CD4-positive, alpha-beta T cell treated with Interleukin-21 for 1 hour (primary cell): ENCODE measurements around the gene FAF1.
"Not testable (repeated sequence)": the region's sequence is repeated elsewhere in the genome, so short reads cannot be mapped to it uniquely, and the experiment has no call there.

Experiments used
- DNase-seq: peaks from one replicate; pipeline ENCODE4 v3.0.0-alpha.2; 2020

Gene FAF1

DNA sequence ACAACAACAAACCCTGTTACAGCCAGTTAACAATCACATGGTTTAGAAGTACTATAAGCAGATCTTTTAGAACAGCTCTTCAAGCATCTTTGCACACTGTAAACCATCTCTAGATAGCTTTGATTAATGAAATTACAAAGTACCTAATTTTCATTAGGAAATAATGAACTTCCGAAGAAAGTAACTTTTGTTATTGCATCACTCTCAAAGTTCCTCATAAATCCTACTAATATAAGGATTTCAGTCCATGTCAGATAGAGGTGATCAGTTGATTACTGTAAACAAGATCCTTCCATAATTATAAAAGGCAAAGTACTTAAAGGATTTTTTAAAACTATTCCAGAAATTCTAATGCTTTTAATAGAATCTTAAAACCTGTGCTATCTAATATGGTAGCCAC lies 58.2 kb downstream of the FAF1 start:
- no peak for DNase-seq

DNA sequence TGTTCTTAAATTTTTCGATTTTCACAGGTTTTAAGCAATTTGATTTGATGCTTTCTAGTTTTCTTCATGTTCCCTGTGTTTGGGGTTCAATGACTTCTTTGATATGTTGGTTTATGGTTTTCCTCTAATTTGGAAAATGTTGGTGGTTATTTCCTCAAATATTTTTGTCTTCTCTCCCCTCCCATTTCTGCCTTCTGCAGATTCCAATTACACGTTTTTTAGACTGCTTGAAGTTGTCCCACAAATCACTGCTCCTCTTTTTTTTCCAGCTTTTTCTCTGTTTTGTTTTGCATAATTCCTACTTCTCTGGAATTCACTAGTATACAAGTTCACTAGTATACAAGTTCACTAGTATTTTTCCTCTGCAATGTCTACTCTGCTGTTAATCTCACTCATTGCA lies 61.3 kb downstream of the FAF1 start:
- no peak for DNase-seq

DNA sequence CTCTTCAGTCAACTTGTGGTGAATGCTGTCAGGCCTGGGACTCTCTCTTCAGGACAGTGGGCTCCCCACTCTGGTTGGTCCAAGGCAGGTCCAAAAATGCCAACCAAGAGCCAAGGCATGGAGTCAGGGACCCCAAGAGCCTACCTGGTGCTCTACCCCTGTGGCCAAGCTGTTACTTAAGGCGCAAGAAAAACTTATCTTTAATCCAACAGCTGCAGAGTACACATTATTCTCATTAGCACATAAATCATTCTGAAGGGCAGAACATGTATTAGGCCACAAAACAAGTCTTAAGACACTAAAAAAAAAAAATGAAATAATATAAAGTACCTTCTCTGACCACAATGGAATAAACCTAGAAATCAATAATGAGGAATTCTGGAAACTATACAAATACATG lies 65.7 kb downstream of the FAF1 start:
- no peak for DNase-seq

DNA sequence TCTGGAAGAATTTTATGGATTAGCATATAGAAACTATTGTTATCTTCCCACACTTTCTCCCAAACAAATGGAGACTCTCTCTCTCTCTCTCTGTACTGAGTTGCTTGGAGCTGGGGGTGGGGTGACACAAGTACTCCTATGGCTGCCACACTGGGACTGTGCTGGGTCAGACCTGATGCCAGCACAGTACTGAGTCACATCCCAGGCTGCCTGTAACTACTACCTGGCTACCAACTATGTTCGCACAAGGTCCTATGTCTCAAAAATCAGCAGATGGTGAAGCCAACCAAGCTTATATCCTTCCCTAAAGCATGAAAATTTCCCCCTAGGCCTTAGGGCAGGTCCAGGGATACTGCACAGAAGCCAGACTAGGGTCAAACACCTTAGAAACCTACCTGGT lies 66.6 kb downstream of the FAF1 start:
- DNase-seq: no peak

DNA sequence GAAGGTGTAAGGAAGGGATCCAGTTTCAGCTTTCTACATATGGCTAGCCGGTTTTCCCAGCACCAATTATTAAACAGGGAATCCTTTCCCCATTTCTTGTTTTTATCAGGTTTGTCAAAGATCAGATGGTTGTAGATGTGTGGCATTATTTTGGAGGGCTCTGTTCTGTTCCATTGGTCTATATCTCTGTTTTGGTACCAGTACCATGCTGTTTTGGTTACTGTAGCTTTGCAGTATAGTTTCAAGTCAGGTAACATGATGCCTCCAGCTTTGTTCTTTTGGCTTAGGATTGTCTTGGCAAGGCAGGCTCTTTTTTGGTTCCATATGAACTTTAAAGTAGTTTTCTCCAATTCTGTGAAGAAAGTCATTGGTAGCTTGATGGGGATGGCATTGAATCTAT lies 72.5 kb downstream of the FAF1 start:
- DNase-seq: not testable (repeated sequence)

DNA sequence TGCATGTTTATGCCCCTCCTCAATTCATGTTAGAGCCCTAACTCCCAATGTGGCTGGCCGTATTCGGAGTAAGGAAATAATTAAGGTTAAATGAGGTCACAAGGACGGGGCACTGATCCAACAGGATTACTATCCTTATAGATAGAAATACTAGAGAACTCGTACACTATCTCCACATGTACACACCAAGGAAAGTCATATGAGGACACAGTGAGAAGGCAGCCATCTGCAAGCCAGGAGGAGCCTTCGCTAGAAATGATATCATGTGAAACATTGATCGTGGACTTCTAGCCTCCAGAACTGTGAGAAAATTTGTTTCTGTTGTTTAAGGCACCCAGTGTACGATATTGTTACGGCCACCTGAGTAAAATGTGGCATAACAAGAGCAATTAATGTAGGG lies 79.7 kb downstream of the FAF1 start:
- no peak for DNase-seq

DNA sequence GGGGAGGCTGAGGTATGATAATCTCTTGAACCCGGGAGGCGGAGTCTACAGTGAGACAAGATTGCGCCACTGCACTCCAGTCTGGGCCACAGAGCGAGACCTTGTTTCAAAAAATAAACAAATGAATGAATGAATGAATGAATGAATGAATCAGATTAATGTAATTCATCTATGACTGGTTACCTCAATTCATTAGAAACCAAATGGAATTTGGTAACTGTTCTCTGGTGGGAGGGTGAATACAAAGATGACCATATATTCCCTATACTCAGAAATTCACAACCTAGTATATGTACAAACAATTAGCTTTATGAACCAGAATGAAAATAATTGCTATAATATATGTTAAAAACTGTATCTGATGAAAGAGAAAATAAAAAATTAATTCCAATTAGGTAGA lies 80.9 kb downstream of the FAF1 start:
- no peak for DNase-seq

DNA sequence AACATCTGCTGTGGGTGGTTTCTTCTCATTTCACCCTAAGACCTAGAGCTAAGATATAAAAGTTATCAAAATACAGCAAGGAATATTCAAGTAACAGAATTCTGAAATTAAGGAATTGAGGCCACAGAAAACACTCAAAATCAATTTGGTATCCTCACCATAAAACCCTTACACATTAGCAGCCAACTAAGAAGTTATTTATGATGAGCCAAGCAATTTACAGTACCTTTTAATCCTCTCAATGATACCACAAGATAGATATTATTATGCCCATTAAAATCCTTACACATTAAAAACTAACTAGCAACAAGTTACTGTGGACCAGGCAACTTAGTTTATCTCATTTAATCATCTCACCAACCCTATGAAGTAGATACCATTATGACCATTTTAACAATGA lies 81.6 kb downstream of the FAF1 start:
- no peak for DNase-seq

DNA sequence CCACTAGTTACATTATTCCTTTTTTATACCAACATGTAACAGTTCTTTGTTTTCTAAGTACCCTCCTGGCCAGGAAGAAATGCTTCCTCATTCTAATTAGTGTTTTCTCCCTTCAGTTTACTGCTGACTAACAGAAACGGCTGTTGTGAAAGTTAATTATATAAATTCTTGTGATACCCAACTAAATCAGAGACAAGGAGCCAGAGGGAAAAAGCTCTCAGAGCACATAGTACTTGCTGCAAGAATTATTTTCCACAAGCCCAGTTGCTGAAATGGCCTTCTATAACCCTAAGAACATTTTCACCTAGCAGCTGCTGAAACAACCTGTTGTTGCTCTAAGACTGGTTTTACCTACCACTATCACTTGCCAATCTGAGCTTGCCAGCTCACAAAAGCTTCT lies 82.4 kb downstream of the FAF1 start:
- DNase-seq: no peak

DNA sequence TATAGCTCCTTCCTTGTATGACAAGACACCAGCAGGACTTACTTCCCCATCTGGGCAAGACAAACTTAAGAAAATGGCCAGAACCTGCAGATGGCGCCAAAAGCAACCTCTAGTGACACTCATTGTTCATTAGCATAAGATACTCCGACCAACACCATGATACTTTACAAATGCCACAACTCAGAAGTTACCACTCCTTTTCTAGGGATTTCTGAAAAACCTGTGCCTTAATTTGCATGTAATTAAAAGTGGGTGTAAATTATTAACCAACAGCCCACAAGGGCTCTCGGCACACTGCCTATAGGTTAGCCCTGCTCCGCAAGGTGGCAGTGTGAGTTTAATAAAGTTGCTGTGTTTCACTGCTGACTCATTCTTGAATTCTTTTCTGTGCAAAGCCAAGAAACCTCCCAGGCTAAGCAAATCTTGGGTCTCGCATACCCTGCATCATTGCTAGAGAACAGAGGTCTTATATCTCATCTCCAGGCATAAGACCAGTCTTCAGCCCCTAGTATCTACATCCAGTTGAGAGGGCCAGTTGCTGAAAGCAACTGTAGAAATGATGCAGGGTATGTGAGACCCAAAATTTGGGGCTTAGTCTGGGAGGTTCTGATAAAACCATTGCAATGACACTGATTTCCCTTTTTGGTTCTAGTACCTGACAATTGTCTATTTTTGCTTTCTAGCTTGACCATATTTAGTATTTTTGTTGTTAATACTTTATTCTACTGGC lies 86.4 kb downstream of the FAF1 start:
- DNase-seq: peak; percentile 64

DNA sequence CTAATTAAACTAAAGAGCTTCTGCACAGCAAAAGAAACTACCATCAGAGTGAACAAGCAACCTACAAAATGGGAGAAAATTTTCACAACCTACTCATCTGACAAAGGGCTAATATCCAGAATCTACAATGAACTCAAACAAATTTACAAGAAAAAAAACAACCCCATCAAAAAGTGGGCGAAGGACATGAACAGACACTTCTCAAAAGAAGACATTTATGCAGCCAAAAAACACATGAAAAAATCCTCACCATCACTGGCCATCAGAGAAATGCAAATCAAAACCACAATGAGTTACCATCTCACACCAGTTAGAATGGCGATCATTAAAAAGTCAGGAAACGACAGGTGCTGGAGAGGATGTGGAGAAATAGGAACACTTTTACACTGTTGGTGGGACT lies 95.2 kb downstream of the FAF1 start:
- not testable (repeated sequence) for DNase-seq

DNA sequence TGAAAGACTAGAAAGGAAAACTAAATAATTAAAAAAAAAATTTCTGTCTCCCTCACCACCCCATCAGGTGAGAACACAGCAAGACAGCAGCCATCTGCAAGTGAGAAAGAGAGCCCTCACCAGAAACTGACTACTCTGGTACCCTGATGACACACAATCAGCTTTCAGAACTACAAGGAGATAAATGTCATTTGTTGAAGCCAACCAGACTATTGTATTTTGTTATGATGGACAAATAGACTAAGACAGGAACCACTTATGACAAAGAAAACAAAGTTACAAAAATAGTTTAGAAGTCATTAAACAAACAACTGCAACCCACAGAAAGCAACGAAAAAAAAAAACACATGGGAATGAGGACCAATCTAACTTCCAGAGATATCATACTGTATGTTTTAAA lies 98.3 kb downstream of the FAF1 start:
- no peak for DNase-seq

DNA sequence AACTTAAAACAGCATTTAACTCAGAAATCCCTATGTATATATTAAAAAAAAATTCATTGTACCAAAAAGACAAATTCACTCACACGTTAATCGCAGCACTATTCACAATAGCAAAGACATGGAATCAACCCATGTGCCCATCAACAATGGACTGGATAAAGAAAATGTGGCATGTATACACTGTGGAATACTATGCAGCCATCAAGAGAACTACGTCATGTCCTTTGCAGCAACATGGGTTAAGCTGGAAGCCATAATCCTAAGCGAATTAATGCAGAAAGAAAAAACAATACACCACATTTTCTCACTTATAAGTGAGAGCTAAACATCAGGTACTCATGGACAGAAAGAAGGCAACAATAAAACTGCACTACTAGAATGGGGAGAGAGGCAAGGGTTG lies 99.4 kb downstream of the FAF1 start:
- no peak for DNase-seq

DNA sequence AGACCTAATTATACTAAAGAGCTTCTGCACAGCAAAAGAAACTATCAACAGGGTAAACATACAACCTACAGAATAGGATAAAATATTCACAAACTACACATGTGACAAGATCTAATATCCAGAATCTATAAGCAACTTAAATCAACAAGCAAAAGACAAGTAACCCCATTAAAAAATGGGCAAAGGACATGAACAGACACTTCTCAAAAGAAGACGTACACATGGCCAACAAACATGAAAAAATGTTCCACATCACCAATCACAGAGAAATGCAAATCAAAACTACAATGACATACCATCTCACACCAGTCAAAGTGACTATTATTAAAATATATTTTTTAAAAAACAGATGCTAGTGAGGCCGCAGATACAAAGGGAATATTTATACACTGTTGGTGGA lies 99.8 kb downstream of the FAF1 start:
- no peak for DNase-seq

DNA sequence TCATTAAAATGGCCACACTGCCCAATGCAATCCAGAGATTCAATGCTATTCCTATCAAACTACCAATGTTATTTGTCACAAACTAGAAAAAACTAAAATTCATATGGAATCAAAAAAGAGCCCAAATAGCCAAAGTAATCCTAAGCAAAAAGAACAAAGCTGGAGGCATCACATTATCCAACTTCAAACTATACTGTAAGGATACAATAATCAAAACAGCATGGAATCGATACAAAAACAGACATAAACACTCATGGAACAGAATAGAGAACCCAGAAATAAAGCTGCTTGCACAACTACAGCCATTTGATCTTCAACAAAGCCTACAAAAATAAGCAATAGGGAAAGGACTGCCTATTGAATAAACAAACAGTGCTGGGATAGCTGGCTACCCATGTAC lies 100.4 kb downstream of the FAF1 start:
- no peak for DNase-seq

DNA sequence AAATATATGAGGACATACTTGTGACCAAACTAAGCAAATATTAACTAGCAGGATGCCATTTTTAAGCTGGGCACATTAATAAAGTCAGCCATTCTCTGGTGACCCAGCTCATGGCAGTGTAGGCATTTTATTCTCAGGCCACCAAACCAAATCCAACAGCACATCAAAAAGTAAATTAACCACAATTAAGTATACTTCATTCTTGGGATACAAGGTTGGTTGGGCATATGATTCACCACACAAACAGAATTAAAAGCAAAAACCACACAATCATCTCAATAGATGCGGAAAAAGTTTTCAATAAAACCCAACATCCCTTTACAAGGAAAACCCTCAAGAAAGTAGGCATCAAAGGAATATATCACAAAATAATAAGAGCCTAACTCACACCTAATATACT lies 101.3 kb downstream of the FAF1 start:
- DNase-seq: no peak

DNA sequence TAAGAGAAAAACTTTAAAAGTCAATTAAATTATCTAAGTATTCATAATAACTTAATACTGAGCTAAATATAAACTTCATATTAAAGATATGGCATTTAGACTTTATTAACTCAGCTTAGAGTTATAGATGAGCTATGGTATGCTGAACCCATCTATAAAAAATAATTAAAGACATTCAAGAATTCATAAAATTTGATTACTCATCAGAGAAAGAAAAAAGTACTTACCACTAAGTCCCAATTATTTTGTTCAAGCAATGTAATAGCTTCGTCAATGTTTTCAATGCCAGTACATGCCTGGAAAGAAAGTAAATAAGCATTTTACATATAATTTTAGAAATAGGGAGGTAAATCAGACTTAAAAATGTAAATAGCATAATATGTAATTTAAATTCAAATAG lies 102.4 kb downstream of the FAF1 start:
- DNase-seq: no peak

DNA sequence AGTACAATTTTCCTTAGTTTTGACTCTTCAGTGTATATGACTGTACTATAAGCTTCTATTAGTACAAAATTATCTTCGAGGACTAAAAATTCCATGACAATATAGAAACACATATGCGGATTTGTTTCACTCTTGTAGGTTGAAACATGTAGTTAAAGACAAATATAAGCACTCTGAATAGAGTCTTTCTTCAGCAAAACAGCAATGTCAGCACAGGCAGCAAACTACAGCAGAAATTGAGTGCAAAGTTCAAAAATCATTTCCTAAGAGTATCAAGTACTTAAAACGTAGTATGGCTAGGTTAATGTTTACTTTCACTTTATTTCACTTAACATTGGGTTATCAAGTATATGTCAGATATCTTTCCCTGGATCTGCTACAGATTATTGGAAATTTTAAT lies 106.7 kb downstream of the FAF1 start:
- no peak for DNase-seq

DNA sequence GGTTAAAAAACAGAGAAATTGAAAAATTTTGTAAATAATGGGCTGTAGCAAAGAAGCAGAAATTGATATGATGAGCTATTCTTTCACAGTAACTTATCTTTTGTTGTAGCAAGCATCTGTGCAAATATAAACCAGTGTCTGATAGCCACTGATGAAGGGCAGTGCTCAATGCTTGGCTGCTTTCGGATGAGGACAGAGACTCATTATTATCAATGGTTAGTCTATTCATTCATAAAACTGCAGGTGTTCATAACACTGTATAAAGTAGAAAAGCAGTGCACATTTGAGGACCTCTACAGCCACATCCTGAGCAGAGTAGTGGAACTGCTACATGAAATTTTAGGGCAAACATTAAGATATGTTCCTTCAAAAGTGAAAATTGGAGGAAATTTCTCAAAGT lies 107.2 kb downstream of the FAF1 start:
- DNase-seq: no peak

DNA sequence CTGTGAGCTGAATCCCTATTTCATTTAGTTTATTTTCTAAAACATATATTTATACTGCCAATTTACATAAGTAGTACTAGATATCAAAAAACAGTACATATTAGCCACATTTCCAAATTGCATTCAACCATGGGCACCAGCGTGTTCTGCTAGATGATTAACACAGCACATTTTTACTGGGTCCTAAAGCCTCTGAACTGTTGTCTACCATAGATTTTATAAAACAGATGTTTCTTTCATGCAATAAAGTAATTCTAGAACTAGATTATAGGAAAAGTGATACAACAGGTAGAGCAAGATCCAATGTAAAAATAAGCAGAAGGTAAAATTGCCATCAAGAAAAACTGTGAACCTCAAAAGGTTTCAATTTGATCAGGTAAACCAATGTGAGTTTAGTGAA lies 108.6 kb downstream of the FAF1 start:
- DNase-seq: no peak

DNA sequence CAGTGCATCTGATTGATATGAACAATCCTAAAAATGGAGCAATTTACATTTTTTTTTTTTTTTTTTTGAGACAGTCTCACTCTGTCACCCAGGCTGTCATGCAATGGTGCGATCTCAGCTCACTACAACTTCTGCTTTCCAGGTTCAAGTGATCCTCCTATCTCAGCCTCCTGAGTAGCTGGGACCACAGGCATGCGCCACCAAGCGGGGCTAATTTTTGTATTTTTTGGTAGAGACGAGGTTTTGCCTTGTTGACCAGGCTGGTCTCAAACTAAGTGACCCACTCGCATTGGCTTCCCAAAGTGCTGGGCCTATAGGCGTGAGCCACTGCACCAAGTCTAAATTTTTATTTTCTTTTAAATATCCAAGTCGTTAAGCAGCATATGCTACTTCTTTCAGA lies 109.0 kb downstream of the FAF1 start:
- no peak for DNase-seq

DNA sequence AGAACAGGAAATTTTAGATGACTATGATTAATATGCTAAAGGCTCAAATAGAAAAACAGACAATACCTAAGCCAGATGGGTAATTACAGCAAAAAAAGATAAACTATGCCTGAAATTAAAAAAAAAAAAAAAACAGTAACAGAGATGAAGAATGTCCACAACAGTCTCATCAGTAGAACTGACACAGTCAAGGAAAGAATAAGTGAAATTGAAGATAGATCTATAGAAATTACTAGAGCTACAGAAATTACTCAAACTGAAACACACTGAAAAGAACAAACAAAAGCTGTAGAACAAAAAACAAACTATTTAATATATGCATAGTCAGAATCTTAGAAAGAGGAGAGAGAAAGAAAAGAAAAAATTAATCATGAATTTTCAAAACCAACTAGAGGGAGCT lies 112.8 kb downstream of the FAF1 start:
- no peak for DNase-seq

DNA sequence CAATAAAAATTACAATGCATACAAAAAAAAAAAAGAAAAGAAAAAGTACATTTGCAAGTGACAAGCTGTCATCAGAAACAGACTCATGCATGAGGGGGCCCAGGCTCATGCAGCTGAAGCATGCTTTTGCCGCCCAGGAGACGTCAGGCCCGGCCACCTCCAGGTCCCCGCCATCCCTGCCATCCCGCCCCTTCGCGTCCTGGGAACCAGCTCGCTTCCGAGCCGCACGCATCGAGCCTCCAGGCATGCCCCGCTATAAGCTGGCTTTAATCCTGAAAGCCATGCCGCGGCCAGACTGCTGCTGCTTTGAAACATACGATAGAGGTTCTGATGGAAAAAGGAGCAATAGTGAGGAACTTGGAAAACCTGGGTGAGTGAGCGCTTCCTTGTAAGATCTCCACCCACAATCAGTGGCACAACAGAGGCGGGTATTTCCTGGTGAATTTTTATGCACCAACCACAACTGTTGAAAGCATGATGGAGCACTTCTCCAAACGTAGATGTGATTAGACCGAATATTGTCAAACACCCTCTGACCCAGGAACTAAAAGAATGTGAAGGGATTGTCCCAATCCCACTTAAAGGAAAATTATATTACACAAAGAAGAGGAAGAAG lies 113.7 kb downstream of the FAF1 start:
- no peak for DNase-seq

DNA sequence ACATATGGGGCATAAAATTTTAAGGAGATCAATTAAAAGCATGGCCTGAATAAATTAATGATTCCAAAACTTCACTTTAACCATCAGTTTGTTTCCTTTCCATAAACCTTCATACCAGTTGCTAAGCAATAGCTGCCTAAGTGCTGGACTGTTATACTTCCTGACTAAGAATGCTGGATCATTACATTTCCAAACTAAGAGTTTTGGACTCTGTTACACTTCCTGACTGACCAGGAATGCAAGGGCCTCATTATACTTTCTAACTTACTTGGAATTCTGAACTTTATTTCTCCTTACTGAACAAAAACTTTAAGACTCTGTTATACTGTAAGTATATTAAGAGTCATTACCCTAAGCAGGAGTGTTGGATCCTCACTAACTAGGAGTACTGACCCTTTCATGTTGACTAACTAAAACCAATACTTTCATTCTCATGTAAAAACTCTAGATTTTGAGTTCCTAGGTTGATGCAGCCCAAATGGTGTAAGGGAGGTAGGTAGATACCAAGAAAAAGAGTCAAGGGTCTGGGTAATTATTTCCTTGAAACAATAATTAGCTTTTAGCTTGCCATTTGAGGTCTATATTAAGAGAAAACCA lies 118.2 kb downstream of the FAF1 start:
- no peak for DNase-seq

DNA sequence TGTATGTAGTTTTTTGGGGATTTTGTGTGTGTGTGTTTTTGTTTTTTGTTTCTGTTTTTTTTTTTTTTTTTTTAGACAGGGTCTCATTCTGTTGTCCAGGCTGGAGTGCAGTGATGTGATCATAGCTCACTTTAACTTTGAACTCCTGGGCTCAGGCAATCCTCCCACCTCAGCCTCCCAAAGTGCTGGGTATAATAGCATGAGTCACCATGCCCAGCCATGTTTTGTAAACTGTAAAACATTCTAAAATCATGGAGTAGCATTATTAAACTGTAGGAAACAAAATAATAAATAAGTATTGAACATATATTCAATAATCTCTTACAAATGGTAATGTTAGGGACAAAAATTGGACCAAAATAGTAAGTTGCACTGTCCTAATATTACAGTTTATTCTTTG lies 124.0 kb downstream of the FAF1 start:
- DNase-seq: no peak
